GM12892 (cell line): ENCODE data around the gene CYP1B1.

Experiments used
- DNase-seq: peaks from one replicate; pipeline ENCODE4 v3.0.0; 2011; ENCODE audit not compliant: insufficient read length
- FAIRE-seq: peaks from 2 replicates; lab custom pipeline; 2011; peaks lifted over from hg19 to GRCh38; lab: Jason Lieb, UNC
- POLR2A ChIP-seq: IDR thresholded peaks from 2 replicates; pipeline ENCODE4 v1.6.1; 2011; ENCODE audit warnings: low read depth, low read length, control low read depth
- POLR2AphosphoS5 ChIP-seq: IDR thresholded peaks from 2 replicates; pipeline ENCODE4 v1.6.1; 2011; ENCODE audit warnings: low read depth, low read length, control low read depth
- TAF1 ChIP-seq: IDR thresholded peaks from 2 replicates; pipeline ENCODE4 v1.6.1; 2011; ENCODE audit warnings: low read depth, mild to moderate bottlenecking, control low read depth, low read length, borderline replicate concordance

CYP1B1 gene

DNA sequence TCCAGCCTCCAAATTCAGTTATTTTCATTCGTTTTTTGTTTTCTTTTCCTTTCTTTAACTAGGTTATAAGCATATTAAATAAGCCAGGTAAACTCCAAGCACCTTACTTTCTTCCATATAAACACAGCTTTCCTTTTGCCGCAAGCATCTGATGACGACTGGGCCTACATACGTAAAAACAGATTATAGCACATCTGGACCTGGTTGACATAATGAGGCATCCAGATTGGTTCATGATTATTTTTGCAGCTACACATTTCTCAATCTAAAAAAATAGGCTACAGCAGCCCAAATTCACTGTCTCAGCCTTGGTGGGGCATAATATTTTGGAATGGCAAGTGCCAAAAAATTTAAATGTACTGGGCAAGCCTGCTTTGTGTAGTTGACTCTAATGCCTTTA, 7.7 kb downstream of the CYP1B1 start:
- FAIRE-seq (no peak), DNase-seq (no peak)
- TF ChIP-seq TAF1 (no peak), POLR2AphosphoS5 (no peak), POLR2A (no peak)

DNA sequence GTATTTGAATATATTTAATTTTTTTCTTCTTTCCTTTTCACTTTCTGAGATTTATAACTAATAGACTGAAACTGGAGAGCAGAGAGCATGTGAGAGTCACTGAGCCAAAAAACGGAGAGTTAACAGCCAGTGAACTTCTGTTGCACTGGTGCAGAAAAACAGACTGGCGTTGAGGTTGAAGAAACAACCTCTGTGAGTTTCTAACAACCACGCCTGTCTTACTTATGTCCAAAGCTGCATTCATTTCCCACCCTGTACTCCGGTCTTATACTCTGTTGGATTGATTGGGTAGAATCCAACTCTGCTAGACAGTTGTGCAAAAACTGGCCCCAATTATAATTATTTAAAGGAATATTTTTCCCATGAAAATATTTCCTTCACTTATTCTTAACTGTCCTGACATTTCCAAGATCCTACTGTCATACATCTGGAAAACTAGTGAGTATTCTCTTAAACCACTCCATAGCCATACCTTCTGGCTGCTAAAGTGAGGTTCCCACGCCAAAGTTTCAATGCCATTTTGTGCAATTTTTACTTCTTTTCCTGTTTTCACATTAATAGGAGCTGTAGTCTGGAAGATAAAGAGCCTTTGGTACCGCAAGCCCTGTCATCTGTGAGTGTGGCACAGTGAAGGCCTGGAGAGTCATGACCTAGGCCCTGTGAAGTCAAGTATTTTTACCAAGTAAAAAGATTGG, 9.4 kb downstream of the CYP1B1 start:
- TF ChIP-seq TAF1 (no peak), POLR2A (no peak), POLR2AphosphoS5 (no peak)
- no peak for FAIRE-seq
- DNase-seq: no peak

DNA sequence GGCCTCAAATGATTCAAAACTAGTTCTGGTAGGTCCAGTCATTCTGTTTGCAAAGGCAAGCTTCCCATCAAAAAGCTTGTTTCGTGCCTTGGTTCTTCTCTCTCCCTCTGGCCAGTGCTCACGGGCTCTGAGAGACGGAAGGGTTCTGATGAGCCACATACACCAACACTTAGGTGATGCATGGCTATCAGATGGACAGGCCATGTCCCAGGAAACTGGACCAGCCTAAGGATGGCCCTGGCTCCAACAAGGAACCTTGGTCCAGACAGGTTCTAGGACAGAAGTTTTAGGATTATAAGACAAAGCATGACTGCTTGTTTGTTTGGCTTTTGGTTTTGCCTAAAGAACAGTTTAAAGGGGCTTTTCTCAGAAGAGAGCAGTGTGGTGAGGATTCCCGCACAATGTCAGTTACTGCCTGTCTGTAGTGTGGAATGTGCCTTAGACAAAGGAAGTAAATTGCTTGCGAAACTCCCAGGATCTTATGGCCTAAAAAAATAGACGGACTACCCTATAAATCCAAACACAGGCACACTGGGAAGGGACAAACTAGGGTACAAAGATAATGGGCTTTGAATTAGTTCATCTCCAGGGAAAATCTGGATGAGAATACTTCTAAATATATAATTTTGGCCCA, 10.3 kb downstream of the CYP1B1 start:
- no peak for TF ChIP-seq POLR2AphosphoS5
- TF ChIP-seq TAF1: no peak
- TF ChIP-seq POLR2A: no peak
- DNase-seq (no peak), FAIRE-seq (no peak)

DNA sequence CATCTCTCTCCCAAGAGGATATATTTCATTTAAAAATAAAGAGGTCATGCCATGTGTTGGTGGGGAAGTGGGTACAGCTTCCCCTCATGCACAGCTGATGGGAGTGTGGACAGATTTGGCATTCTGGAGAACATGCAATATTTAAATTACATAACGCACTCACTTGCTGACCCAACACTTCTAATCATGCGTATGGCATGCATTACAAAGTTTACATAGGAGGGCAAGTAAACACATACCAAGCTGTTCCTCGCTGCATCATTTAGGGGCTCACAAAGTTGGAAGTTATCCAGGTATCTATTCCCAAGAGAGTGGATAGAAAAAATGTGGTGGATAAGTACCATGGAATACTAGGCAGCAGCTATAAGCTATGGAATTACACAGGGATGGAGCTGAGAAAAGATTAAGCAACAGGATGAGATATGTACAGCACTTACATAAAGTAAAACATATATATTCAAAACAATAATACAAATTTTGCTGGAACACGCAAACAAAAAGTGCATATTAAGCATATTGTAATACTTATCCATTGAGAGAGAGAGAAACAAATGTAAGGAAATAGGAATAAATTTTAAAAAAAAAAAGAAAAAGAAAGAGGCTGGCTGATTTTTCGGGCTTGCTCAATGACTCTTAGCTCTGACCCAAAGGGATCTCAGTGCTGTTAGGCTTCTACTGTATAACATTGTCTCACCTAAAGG, 11.0 kb downstream of the CYP1B1 start:
- no peak for FAIRE-seq
- TF ChIP-seq TAF1: no peak
- TF ChIP-seq POLR2A: no peak
- DNase-seq: no peak

- TF ChIP-seq TAF1 (no peak), POLR2AphosphoS5 (no peak), POLR2A (no peak)
These were observed 15.5 kb downstream of the CYP1B1 start for GRCh38 chr2:38060236-38061018.

GRCh38 chr2:38057651-38058410, 18.1 kb downstream of the CYP1B1 start:
- TF ChIP-seq POLR2A (no peak), POLR2AphosphoS5 (no peak), TAF1 (no peak)
- FAIRE-seq: peak; percentile 81
- no peak for DNase-seq

More at GRCh38 chr2:38060236-38061018, 15.5 kb downstream of the CYP1B1 start:
- FAIRE-seq (no peak), DNase-seq (no peak)

DNA sequence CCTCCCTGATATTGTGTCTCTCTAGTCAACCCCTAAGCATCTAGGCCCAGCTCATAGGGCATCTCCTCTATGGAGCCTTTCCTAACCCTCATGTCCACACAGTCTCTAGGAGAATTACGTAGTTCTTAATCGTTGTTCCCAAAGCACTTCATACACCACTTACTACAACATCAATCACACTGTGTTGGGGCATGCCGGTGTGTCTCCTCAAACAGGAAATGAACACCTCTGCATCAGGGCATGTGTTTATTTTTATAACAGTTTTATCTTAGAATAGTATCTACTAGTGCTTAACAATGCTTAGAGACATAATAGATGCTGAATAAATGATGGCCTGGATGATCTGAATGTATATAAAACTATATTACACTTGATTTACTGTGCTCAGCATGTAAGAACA, 19.7 kb downstream of the CYP1B1 start:
- FAIRE-seq (no peak), DNase-seq (no peak)
- TF ChIP-seq POLR2AphosphoS5 (no peak), POLR2A (no peak), TAF1 (no peak)

DNA sequence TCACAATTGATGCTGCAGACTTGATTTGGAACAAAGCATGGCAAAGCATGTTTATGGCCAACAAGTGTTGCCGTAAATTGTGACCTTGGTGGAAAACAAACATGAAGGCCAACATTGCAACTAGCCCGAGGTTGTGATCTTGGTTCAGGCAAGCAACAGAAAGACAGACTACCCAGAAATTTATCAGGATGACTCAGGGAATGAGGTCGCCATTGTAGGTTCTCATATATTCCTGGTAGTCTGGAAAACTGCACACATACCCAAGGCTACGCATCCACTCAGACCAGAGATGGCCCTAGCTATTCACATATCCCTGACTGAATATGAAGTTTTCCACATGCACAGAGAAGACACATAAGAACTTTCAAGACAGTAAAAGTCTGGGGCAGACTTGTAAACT, 30.1 kb downstream of the CYP1B1 start:
- TF ChIP-seq TAF1 (no peak), POLR2AphosphoS5 (no peak), POLR2A (no peak)
- FAIRE-seq (no peak), DNase-seq (no peak)

GRCh38 chr2:38039121-38039910, 36.6 kb downstream of the CYP1B1 start:
- FAIRE-seq (peak; percentile 69), DNase-seq (no peak)
- TF ChIP-seq POLR2AphosphoS5: no peak
- TF ChIP-seq POLR2A: no peak
- no peak for TF ChIP-seq TAF1

DNA sequence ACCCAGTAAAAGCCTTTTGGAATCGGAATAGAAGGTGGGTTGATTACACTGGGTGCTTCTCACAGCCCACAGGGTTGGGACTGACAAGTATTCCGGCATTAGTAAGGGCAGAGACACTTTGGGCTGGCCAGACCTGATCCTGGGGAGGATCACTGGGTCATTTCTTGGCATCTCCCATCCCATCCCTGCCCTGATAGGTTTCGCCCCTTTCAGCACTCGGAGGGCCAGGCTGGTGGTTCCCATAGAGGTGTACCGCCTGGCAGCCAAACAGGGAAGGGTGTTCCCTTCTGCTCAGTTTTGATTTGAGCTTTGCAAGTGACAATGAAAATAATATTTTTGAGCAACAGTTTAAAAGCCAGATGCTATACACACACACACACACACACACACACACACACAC, 37.3 kb downstream of the CYP1B1 start:
- no peak for FAIRE-seq
- DNase-seq: no peak
- no peak for TF ChIP-seq POLR2AphosphoS5
- TF ChIP-seq POLR2A: no peak
- no peak for TF ChIP-seq TAF1
